HEK293 (cell line): ENCODE measurements around the gene NPAS1.

Source experiments
- CTCF ChIA-PET: fragments of 350-600 bp; formaldehyde crosslinking; extraction: SDS; loops from one replicate; lab custom pipeline; 2021; ENCODE audit warnings: antibody characterized with exemption; lab: Yijun Ruan, JAX
- POLR2A ChIA-PET: fragments of 300-600 bp; formaldehyde crosslinking; extraction: SDS; loops from one replicate; lab custom pipeline; 2020; ENCODE audit warnings: antibody characterized with exemption, inconsistent platforms; lab: Yijun Ruan, JAX
- H3K27ac ChIP-seq: fragments of 200-500 bp; sonication (Bioruptor generic); 2 replicates; pipeline ENCODE4 v1.5.1; 2014; ENCODE audit warnings: low read depth, low read length, control low read depth, inconsistent platforms; ENCODE audit errors: extremely low read depth
- H3K36me3 ChIP-seq, 2 experiments: fragments of 200-500 bp in 1 of 2; sonication (Bioruptor generic) in 1 of 2; 1 replicate in 1 of 2; 2 replicates in 1 of 2; pipeline ENCODE4 v1.5.1; 2014 to 2017; ENCODE audit warnings: inconsistent platforms in 2 of 2, low read length in 2 of 2; ENCODE audit not compliant: control insufficient read depth in 2 of 2, insufficient read depth in 1 of 2
- H3K4me1 ChIP-seq: fragments of 200-500 bp; sonication (Bioruptor generic); 2 replicates; pipeline ENCODE4 v1.5.1; 2014; ENCODE audit warnings: mild to moderate bottlenecking, low read length, inconsistent platforms; ENCODE audit not compliant: control insufficient read depth, insufficient read depth
- H3K4me3 ChIP-seq: 2 replicates; pipeline ENCODE4 v1.5.1; 2011; ENCODE audit warnings: low read depth, mild to moderate bottlenecking, control low read depth, low read length, moderate library complexity
- H3K9me3 ChIP-seq: fragments of 200-500 bp; sonication (Bioruptor generic); 2 replicates; pipeline ENCODE4 v1.5.1; 2014; ENCODE audit warnings: low read depth, low read length, inconsistent platforms; ENCODE audit not compliant: control insufficient read depth, insufficient read depth
- SALL2 ChIP-seq: fragments of 450-650 bp; formaldehyde crosslinking; IDR thresholded peaks from 2 replicates; pipeline ENCODE4 v1.5.0; 2017; ENCODE audit warnings: missing biosample characterization, mild to moderate bottlenecking, missing genetic modification characterization, borderline replicate concordance
- ZBTB21 ChIP-seq: fragments of 450-650 bp; formaldehyde crosslinking; IDR thresholded peaks from 2 replicates; pipeline ENCODE4 v1.5.1; 2017; ENCODE audit warnings: missing biosample characterization, missing genetic modification characterization
- ZBTB7A ChIP-seq: fragments of 450-650 bp; formaldehyde crosslinking; IDR thresholded peaks from 2 replicates; pipeline ENCODE4 v1.5.1; 2016; ENCODE audit warnings: low read depth, missing biosample characterization, missing genetic modification characterization
- ZNF132 ChIP-seq: fragments of 450-650 bp; formaldehyde crosslinking; IDR thresholded peaks from 2 replicates; pipeline ENCODE4 v1.5.1; 2017; ENCODE audit warnings: missing biosample characterization, missing genetic modification characterization, borderline replicate concordance
- ZNF19 ChIP-seq: fragments of 450-650 bp; formaldehyde crosslinking; IDR thresholded peaks from 2 replicates; pipeline ENCODE4; 2016; ENCODE audit warnings: missing biosample characterization, missing genetic modification characterization, low read depth
- ZNF266 ChIP-seq: fragments of 450-650 bp; formaldehyde crosslinking; IDR thresholded peaks from 2 replicates; pipeline ENCODE4 v1.5.1; 2016; ENCODE audit warnings: missing biosample characterization, missing genetic modification characterization, low read depth
- ZNF274 ChIP-seq, 2 experiments: fragments of 200-500 bp in 1 of 2; fragments of 450-650 bp in 1 of 2; sonication (Bioruptor generic) in 1 of 2; formaldehyde crosslinking in 1 of 2; IDR thresholded peaks; 2 replicates each; pipeline versions ENCODE4 v1.5.1 to v1.6.1; 2014 to 2016; ENCODE audit warnings: borderline replicate concordance in 1 of 2, inconsistent platforms in 1 of 2, low read length in 1 of 2, missing biosample characterization in 1 of 2, missing genetic modification characterization in 1 of 2
- ZNF302 ChIP-seq: fragments of 450-650 bp; formaldehyde crosslinking; IDR thresholded peaks from 2 replicates; pipeline ENCODE4 v1.5.1; 2016; ENCODE audit warnings: missing biosample characterization, missing genetic modification characterization, low read depth
- ZNF335 ChIP-seq: fragments of 450-650 bp; formaldehyde crosslinking; conservative IDR thresholded peaks from 2 replicates; pipeline ENCODE4 v1.5.1; 2016; ENCODE audit warnings: missing biosample characterization, missing genetic modification characterization
- ZNF423 ChIP-seq: fragments of 450-650 bp; formaldehyde crosslinking; IDR thresholded peaks from 2 replicates; pipeline ENCODE4 v1.5.1; 2016; ENCODE audit warnings: missing biosample characterization, missing genetic modification characterization
- ZNF433 ChIP-seq: fragments of 450-650 bp; formaldehyde crosslinking; IDR thresholded peaks from 2 replicates; pipeline ENCODE4 v1.5.1; 2016; ENCODE audit warnings: missing biosample characterization, missing genetic modification characterization, low read depth
- ZNF548 ChIP-seq: fragments of 450-650 bp; formaldehyde crosslinking; IDR thresholded peaks from 2 replicates; pipeline ENCODE4 v1.5.1; 2016; ENCODE audit warnings: missing biosample characterization, missing genetic modification characterization
- ZNF621 ChIP-seq: fragments of 450-650 bp; formaldehyde crosslinking; IDR thresholded peaks from 2 replicates; pipeline ENCODE4 v1.5.1; 2017; ENCODE audit warnings: missing biosample characterization, missing genetic modification characterization
- ZNF626 ChIP-seq: fragments of 450-650 bp; sonication (Bioruptor Pico); formaldehyde crosslinking; IDR thresholded peaks from 2 replicates; pipeline ENCODE4 v1.5.1; 2018; ENCODE audit warnings: missing biosample characterization, missing genetic modification characterization, inconsistent platforms
- ZNF658 ChIP-seq: fragments of 450-650 bp; formaldehyde crosslinking; IDR thresholded peaks from 2 replicates; pipeline ENCODE4; 2016; ENCODE audit warnings: missing biosample characterization, missing genetic modification characterization
- TF ChIP-seq, protein P1 (sequence below): fragments of 450-650 bp; formaldehyde crosslinking; IDR thresholded peaks from 2 replicates; pipeline ENCODE4 v1.5.1; 2016; ENCODE audit warnings: missing biosample characterization, missing genetic modification characterization
- TF ChIP-seq, protein P2 (sequence below): fragments of 450-650 bp; formaldehyde crosslinking; IDR thresholded peaks from 2 replicates; pipeline ENCODE4 v1.5.1; 2016; ENCODE audit warnings: missing biosample characterization, missing genetic modification characterization

The NPAS1 gene

DNA sequence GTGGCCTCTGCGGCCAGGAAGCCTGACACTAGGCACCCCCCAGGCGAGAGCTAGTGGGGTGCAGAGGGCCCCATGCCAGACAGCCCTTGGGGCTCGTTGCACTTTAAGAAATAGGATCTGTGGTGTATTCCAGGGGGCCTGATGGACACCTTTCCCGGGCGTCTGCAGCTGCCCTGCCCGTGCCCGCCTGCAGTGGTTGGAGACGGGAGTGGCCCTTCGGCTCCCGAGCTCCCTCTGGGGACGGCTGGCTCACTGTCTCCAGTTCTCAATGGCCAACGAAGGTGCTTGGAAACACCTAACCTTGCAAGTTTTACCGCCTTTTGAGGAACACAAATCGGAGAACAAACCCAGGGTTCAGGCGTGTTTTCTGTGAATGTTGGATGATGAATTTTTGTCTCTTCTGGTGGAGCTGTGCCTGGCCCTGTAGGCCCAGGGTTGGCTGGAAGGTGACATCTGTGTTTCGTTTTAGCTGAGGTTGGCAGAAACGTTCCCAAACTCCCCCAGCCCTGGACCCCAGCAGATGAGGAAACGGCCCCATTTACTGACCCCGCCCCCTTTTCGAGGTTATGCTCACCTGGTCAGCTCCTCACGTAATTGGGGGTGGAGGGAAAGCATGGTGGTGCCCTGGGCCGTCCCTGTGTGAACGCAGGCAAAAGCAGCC lies 17.4 kb upstream of the NPAS1 start:
- H3K4me1 ChIP-seq: 0 out of 2 replicates have a peak, but pooled peaks cover 2% of the 10 kb centered on the region
- ChIA-PET CTCF (interaction anchor here (0.6 to 1.7 kb wide), 5 partner anchors 11 to 404 kb away, joined by 3 to 6 read pairs (median 4); no protein-coding TSS in a partner anchor), POLR2A (interaction anchor here (0.5 to 1.2 kb wide), 2 partner anchors 11 to 139 kb away, joined by 3 to 4 read pairs; no protein-coding TSS in a partner anchor)
- TF ChIP-seq ZNF335 (tag by site-specific recombination): peak; percentile 53
- TF ChIP-seq ZNF548 (tag by site-specific recombination): no peak
- peaks cover 0 to 43% of the 10 kb centered on the region in 2 experiments; a peak in 1 of 3 replicates for H3K36me3 ChIP-seq
- no peak overlapping the region for H3K27ac ChIP-seq
- H3K4me3 ChIP-seq: no peak overlapping the region
- H3K9me3 ChIP-seq: no peaks in the 10 kb centered on the region

- Histone ChIP-seq H3K9me3 (no peaks in the 10 kb centered on the region), H3K27ac (no peak overlapping the region), H3K36me3 (peaks cover 0 to 38% of the 10 kb centered on the region in 2 experiments; a peak in 1 of 3 replicates), H3K4me3 (no peak overlapping the region), H3K4me1 (0 out of 2 replicates have a peak, but pooled peaks cover 2% of the 10 kb centered on the region)
- ChIA-PET POLR2A (interaction anchor here (0.5 to 1.4 kb wide), 4 partner anchors 10 to 110 kb away, joined by 3 to 5 read pairs (median 4); partner anchors contain the start of gene ZC3H4), CTCF (interaction anchor here (0.6 to 1.8 kb wide), 6 partner anchors 10 to 245 kb away, joined by 3 to 13 read pairs (median 4); no protein-coding TSS in a partner anchor)
- TF ChIP-seq ZNF423 (tag by site-specific recombination) (no peak), ZNF274 (IDR thresholded peaks at IDR 0.05; ENCODE audit: low read length) (no peak), ZNF274 (tag by site-specific recombination; IDR thresholded peaks at IDR 0.05; ENCODE audit: borderline replicate concordance) (no peak), ZBTB7A (tag by site-specific recombination) (no peak), SALL2 (no peak), ZNF132 (tag by site-specific recombination) (no peak), ZNF621 (tag by site-specific recombination) (no peak), ZNF302 (tag by site-specific recombination) (no peak), ZNF433 (tag by site-specific recombination) (no peak), ZNF626 (tag by site-specific recombination) (no peak), ZNF19 (tag by site-specific recombination) (no peak), ZBTB21 (no peak), ZNF658 (no peak), ZNF266 (no peak)
- TF ChIP-seq, protein P1, sequence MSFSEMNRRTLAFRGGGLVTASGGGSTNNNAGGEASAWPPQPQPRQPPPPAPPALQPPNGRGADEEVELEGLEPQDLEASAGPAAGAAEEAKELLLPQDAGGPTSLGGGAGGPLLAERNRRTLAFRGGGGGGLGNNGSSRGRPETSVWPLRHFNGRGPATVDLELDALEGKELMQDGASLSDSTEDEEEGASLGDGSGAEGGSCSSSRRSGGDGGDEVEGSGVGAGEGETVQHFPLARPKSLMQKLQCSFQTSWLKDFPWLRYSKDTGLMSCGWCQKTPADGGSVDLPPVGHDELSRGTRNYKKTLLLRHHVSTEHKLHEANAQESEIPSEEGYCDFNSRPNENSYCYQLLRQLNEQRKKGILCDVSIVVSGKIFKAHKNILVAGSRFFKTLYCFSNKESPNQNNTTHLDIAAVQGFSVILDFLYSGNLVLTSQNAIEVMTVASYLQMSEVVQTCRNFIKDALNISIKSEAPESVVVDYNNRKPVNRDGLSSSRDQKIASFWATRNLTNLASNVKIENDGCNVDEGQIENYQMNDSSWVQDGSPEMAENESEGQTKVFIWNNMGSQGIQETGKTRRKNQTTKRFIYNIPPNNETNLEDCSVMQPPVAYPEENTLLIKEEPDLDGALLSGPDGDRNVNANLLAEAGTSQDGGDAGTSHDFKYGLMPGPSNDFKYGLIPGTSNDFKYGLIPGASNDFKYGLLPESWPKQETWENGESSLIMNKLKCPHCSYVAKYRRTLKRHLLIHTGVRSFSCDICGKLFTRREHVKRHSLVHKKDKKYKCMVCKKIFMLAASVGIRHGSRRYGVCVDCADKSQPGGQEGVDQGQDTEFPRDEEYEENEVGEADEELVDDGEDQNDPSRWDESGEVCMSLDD (tag by site-specific recombination): no peak
- TF ChIP-seq, protein P2, sequence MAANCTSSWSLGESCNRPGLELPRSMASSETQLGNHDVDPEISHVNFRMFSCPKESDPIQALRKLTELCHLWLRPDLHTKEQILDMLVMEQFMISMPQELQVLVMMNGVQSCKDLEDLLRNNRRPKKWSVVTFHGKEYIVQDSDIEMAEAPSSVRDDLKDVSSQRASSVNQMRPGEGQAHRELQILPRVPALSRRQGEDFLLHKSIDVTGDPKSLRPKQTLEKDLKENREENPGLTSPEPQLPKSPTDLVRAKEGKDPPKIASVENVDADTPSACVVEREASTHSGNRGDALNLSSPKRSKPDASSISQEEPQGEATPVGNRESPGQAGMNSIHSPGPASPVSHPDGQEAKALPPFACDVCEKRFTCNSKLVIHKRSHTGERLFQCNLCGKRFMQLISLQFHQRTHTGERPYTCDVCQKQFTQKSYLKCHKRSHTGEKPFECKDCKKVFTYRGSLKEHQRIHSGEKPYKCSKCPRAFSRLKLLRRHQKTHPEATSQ (tag by site-specific recombination): no peak
Measured at GRCh38 chr19:47002853-47003610, 16.6 kb upstream of the NPAS1 start.
